IPS-NIHi7 (cell line): ENCODE results near the gene OTULIN.

Source experiments
- DNase-seq: peaks from one replicate; pipeline ENCODE4 v3.0.0; 2012; ENCODE audit warnings: mixed read lengths; ENCODE audit errors: extremely low spot score

Gene OTULIN

DNA sequence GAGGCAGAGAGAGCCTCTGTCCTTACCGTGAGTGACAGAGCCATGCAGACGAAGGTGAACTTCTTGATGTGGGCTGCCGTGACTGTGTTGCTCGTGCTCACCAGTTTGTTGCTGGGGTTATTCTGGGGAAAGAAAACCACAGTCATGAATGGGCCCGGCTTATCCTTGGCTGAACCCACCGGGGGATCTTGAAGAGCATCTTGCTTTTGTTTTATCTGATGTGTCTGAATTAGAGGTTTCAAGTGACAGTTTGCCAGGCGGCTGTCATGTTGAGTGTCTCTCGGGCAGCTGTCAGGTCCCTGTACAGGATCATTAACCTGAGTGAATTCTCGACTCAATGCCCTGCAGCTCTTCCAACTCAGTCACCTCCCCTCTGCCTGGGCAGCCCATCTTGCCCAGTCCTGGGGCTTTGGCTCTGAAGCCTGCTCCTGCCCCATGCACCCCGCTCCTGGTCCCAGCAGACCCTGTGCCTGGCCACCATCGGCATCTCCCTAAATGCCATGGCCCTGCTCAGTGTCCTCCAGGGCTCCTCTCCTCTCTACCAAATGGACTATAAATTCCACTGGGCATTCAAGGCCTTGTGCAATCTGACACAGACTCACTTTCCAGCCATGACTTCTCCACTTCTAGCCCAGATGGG is 77.4 kb downstream of the OTULIN start:
- no peak for DNase-seq

DNA sequence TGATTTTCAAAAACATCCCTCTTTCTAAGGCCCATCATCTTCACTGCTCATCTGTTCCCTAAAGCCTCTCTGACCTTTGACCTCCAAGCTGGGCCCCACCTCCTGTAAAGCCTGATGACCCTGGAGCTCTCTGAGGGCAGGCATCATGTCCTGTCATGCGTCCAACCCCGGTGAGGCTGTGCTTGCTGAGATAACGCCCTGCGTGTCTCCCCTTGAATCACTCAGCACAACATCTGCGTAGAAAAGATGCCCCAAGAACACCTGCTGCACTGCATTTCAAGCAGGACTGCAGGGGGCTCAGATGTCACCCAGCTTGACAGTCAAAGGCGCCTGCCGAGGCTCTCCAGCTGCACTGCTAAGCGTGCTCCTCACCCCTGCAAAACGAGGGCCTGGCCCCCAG is 78.0 kb downstream of the OTULIN start:
- DNase-seq: no peak

DNA sequence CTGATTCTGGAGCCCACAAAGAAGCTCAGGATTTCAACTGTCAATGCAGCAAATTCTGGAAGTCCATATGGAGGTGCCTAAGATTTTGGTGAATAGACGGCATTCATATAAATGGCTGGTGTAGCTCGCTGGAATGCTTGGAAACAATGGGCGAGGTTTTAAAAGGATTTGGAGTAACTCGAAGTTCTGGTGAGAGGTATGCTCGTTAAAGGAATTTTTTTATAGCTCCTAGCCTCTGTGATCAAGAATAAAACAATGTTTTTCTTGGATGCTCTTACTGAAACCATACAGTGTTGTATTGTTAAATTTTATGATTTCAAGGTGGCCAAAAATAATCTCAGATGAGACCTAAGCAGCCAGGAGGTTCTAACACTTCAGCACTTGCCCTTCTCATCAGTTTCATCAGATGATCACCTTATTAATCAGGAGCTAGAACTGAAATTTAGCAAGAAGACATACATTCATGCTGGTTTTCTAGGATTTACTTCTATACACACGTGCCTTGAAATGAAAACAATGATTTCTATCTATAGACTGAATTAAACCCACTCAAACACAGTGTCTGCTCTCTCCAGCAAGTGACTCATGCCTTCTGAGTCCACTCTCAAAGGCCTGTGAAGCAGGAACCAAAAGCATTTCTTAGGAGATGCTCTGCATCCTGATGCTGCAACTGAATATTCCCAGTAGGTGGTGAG is 79.2 kb downstream of the OTULIN start:
- DNase-seq: no peak

DNA sequence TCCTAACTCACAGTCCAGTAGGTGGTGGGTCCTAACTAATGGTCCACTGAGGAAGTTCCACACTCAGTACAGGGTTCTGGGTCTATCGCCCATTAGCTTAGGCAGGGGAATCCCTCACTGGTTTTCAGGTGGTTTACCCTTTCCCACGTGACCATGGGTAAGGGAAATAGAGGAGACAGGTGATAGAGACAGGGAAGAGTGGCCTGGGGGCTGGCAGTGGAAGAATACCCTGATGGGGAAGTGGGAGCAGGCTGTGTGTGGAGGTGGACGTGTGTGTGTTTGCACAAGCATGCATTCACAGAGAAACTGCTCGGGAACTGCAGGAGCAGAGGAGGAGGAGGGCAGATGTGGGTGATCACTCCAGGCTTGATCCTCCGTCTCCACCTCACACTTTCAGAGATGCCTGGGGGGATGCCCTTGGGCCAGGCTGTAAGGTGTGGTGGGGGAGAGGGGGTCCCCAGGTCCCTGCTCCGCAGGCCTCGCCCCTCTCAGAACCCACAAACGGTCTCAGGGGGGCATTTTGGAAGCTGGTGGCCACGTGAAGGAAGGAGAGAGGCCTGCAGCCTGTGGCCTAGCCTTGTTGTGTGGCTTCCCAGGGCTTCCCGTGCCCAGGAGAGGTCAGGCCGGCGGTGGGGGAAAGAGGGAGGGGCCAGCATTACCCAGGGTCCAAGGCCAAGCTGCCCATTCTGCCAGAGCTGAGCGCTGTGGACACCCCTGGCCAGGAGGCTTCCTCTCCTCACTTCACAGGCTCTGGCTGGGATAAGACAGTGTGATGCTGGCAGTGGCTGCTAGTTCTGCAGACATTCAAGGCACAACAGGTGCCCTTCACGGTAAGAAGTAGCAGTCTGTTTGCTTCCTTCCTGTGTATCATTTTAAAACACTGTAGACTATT is 80.0 kb downstream of the OTULIN start:
- no peak for DNase-seq

DNA sequence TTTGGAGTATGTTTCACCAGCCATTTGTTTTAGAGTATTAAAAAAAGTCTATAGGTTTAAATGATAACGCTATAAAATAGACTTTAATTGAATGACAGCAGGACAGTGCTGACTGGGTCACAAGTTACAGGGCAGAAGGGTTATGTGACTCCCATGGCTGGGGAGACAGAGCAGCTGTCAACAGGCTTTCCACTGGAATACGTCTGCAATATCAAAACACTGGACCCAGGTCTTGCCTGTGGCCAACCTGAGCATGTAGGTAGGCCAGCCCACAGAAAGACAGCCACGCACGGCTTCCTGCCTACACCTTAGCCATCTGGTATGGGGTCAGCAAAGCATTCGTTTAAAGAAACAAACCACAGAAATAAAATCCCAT is 80.7 kb downstream of the OTULIN start:
- DNase-seq: no peak

DNA sequence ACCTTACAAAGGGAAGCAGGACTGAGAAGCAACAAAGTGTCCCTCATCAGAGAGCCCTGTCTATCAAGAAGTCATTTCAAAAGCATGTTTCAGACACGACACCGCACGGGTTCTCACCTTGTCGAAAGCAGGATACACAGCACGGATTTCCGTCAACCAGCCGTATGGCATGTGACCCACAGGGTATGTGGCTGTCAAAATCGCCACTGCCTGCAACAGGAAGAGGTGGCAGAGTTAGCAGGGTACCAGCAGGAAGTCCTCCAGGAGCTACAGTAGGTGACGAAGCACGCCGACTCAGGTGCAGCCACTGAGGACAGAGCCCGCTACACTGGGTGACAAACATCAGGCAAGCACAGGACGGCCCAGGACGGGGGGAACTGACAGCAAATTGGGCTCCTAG is 81.2 kb downstream of the OTULIN start:
- no peak for DNase-seq

DNA sequence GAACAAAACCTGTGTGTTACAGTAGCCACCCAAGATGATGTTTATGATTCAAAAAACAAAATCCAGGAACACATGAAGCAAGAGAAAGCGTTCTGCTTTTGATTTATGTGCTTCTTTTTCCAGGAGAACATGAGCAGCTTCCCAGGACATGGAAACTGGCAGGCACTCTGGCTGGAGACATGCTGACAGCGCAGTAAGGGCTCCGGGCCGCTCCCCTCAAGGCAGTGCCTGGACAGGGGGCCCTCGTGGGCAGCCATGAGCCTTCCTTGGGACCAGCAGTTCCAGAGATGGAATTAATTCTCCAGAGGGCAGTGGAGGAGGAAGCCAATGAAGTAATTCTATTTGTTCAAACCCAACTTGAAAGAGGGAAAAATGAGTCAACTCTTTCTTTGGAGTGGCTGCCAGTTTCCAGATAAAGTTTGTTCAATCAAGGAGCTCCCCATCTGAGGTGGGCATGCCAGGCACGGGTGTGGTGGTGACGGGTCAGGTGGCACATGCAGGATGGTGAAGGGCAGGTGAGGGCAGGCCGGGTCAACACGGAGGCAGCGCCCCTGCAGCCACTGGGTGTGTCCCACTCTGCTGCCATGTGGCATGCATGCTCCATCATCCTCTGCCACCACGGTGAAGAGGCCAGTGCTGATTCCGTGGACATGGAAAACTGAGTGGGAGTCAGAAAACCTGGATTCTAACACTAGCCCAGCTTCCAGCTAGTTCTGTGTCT is 83.8 kb downstream of the OTULIN start:
- no peak for DNase-seq
